ENCODE data around the gene CCDC87.

GRCh38 chr11:66617155-66617834 is 24.4 kb upstream of the CCDC87 start:
- no peak for TF ChIP-seq CTCF (conservative IDR thresholded peaks at IDR 0.05 in 1 of 2, IDR thresholded peaks at IDR 0.05 in 1 of 2; ENCODE audit: extremely low read depth in 1 of 2, insufficient read depth in 1 of 2, low read depth in 1 of 2, low read length in 2 of 2)
- no peak for TF ChIP-seq EZH2 (IDR thresholded peaks at IDR 0.05; ENCODE audit: borderline replicate concordance, low read length)

Data from mammary epithelial cell (primary cell).